IMR-90 (cell line): ENCODE results near the gene PPP2R5E.

Source experiments
- CEBPB ChIP-seq: IDR thresholded peaks from 2 replicates; pipeline ENCODE4 v1.6.1; 2012; ENCODE audit warnings: low read depth, low read length, improper control_type of control experiment
- CHD1 ChIP-seq: IDR thresholded peaks from 2 replicates; pipeline ENCODE4 v1.6.1; 2012; ENCODE audit warnings: low read depth, low read length, improper control_type of control experiment
- FOS ChIP-seq: fragments of 150-350 bp; IDR thresholded peaks from 2 replicates; pipeline ENCODE4 v1.6.1; 2016; ENCODE audit warnings: low read depth, low read length
- MAFK ChIP-seq: IDR thresholded peaks from 2 replicates; pipeline ENCODE4 v1.6.1; 2012; ENCODE audit warnings: low read depth, low read length, improper control_type of control experiment
- MXI1 ChIP-seq: IDR thresholded peaks from 2 replicates; pipeline ENCODE4 v1.6.1; 2012; ENCODE audit warnings: low read depth, mild to moderate bottlenecking, low read length, moderate library complexity, borderline replicate concordance
- NFE2L2 ChIP-seq: fragments of 150-350 bp; IDR thresholded peaks from 2 replicates; pipeline ENCODE4 v1.6.1; 2016; ENCODE audit warnings: low read depth, mild to moderate bottlenecking, low read length
- POLR2A ChIP-seq: IDR thresholded peaks from 2 replicates; pipeline ENCODE4 v1.6.1; 2012; ENCODE audit warnings: mild to moderate bottlenecking, low read depth, low read length
- RAD21 ChIP-seq: IDR thresholded peaks from 2 replicates; pipeline ENCODE4 v1.6.1; 2012; ENCODE audit warnings: low read length, improper control_type of control experiment
- RFX5 ChIP-seq: IDR thresholded peaks from 2 replicates; pipeline ENCODE4 v1.8.0; 2012; ENCODE audit warnings: low read depth, mild to moderate bottlenecking, low read length, moderate library complexity
- SMC3 ChIP-seq: fragments of 150-350 bp; IDR thresholded peaks from 2 replicates; pipeline ENCODE4 v1.6.1; 2016; ENCODE audit warnings: low read depth, mild to moderate bottlenecking, antibody characterized with exemption, low read length, moderate library complexity
- TF ChIP-seq, protein P1 (sequence below): conservative IDR thresholded peaks from 2 replicates; pipeline ENCODE4 v1.5.1; 2012; ENCODE audit warnings: mild to moderate bottlenecking, low read depth, low read length, improper control_type of control experiment
- TF ChIP-seq, protein P2 (sequence below): fragments of 150-350 bp; IDR thresholded peaks from 2 replicates; pipeline ENCODE4 v1.6.1; 2017; ENCODE audit warnings: mild to moderate bottlenecking, antibody characterized with exemption, low read length, low read depth

DNA sequence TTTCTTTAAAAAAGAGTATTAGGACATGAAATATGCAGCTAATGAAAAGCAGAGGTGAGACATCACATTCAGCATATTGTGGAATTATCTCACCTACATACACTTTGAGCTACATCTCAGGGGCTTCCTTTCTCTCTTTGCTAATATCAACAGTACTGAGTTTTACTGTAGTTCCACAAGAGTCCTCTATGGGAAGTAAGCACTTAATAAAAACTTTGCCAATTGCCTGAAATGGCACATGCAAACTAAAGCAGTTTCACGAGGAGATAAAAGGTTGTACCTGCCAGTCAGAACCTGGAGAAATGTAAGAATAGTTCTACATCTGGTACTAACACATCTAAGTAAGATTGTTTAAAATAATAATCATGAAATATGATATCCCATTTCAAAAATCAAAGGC is 150.9 kb downstream of the PPP2R5E start:
- no peak for TF ChIP-seq MXI1
- TF ChIP-seq, protein P1, sequence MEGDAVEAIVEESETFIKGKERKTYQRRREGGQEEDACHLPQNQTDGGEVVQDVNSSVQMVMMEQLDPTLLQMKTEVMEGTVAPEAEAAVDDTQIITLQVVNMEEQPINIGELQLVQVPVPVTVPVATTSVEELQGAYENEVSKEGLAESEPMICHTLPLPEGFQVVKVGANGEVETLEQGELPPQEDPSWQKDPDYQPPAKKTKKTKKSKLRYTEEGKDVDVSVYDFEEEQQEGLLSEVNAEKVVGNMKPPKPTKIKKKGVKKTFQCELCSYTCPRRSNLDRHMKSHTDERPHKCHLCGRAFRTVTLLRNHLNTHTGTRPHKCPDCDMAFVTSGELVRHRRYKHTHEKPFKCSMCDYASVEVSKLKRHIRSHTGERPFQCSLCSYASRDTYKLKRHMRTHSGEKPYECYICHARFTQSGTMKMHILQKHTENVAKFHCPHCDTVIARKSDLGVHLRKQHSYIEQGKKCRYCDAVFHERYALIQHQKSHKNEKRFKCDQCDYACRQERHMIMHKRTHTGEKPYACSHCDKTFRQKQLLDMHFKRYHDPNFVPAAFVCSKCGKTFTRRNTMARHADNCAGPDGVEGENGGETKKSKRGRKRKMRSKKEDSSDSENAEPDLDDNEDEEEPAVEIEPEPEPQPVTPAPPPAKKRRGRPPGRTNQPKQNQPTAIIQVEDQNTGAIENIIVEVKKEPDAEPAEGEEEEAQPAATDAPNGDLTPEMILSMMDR, result no peak
- no peak for TF ChIP-seq MAFK
- no peak for TF ChIP-seq RAD21
- TF ChIP-seq SMC3, result no peak
- TF ChIP-seq, protein P2, sequence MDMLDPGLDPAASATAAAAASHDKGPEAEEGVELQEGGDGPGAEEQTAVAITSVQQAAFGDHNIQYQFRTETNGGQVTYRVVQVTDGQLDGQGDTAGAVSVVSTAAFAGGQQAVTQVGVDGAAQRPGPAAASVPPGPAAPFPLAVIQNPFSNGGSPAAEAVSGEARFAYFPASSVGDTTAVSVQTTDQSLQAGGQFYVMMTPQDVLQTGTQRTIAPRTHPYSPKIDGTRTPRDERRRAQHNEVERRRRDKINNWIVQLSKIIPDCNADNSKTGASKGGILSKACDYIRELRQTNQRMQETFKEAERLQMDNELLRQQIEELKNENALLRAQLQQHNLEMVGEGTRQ, result no peak
- no peak for TF ChIP-seq POLR2A
- no peak for TF ChIP-seq RFX5
- no peak for TF ChIP-seq CEBPB
- TF ChIP-seq CHD1, result no peak
- TF ChIP-seq NFE2L2, result no peak
- no peak for TF ChIP-seq FOS
